Left renal cortex interstitium (tissue), 4 donors: ENCODE results near the gene ANTXR1. TPM values are rescaled to one million over a fixed set of nuclear protein-coding genes. Genes with fewer than 3 reads are reported as not detected.
A peak's percentile ranks its signal among the peaks of the same experiment; 100 is the strongest.

ENCODE experiments used
- DNase-seq, 4 donors: peaks; one replicate each; pipeline ENCODE4 v3.0.0-alpha.2; 2013; ENCODE audit warnings: low read depth in 4 of 4, low spot score in 2 of 4, missing footprints in 1 of 4
- polyA plus RNA-seq, 4 donors: library from polyadenylated mRNA; unstranded; fragments of 120-200 nt; gene quantifications; one replicate each; pipeline ENCODE4 v1.2.1, GENCODE V29; 2013; ENCODE audit not compliant: insufficient read length in 4 of 4

Gene ANTXR1
- polyA plus RNA-seq: 10 to 100 TPM; 73.7 to 97.7 (median 81.0) TPM

GRCh38 chr2:69013142-69013839, at the start of gene ANTXR1:
Gene ANTXR1 (plus strand): TSS chr2:69013179. CDS start chr2:69013500, 321 bp downstream.
- peak; percentile 64 to 77 (median 74) for DNase-seq

- no peak for DNase-seq
These were observed 48.7 kb upstream of the ANTXR1 start for GRCh38 chr2:68964282-68964681.

GRCh38 chr2:68968221-68968620, 44.8 kb upstream of the ANTXR1 start:
- no peak for DNase-seq

- DNase-seq: no peak
These were observed 43.1 kb upstream of the ANTXR1 start for GRCh38 chr2:68969736-68970490.

- DNase-seq: no peak
These were observed 42.3 kb upstream of the ANTXR1 start for GRCh38 chr2:68970566-68971265.

- no peak for DNase-seq
These were observed 41.3 kb upstream of the ANTXR1 start for GRCh38 chr2:68971591-68972231.

- DNase-seq: no peak
These were observed 38.7 kb upstream of the ANTXR1 start, which contains the start of gene GKN1 for GRCh38 chr2:68974251-68974650. Gene GKN1 (plus strand): TSS chr2:68974636. CDS start chr2:68974678, 42 bp downstream.

- no peak for DNase-seq
These were observed 37.9 kb upstream of the ANTXR1 start for GRCh38 chr2:68974946-68975665.

- no peak for DNase-seq
These were observed 37.1 kb upstream of the ANTXR1 start for GRCh38 chr2:68975844-68976243.

- no peak for DNase-seq
These were observed 35.5 kb upstream of the ANTXR1 start for GRCh38 chr2:68977453-68977852.

- no peak for DNase-seq
These were observed 34.9 kb upstream of the ANTXR1 start for GRCh38 chr2:68978098-68978497.

- DNase-seq: no peak
These were observed 32.0 kb upstream of the ANTXR1 start for GRCh38 chr2:68980956-68981355.

GRCh38 chr2:68987021-68987503, 25.9 kb upstream of the ANTXR1 start:
- DNase-seq: no peak

GRCh38 chr2:68989035-68989434, 23.9 kb upstream of the ANTXR1 start:
- DNase-seq: no peak

GRCh38 chr2:68992341-68992740, 20.6 kb upstream of the ANTXR1 start:
- DNase-seq: no peak

- DNase-seq: no peak
These were observed 20.0 kb upstream of the ANTXR1 start for GRCh38 chr2:68992933-68993332.

GRCh38 chr2:68993660-68994059, 19.3 kb upstream of the ANTXR1 start:
- no peak for DNase-seq

- DNase-seq: no peak
These were observed 18.1 kb upstream of the ANTXR1 start for GRCh38 chr2:68994864-68995263.

- DNase-seq: no peak
These were observed 17.1 kb upstream of the ANTXR1 start for GRCh38 chr2:68995916-68996315.

- DNase-seq: no peak
These were observed 15.6 kb upstream of the ANTXR1 start for GRCh38 chr2:68997401-68997800.
